K562 (cell line): Measurements from ENCODE around the gene AAK1. TPM values are rescaled to one million over a fixed set of nuclear protein-coding genes. Genes with fewer than 3 reads are reported as not detected.
A peak's percentile ranks its signal among the peaks of the same experiment; 100 is the strongest.

Experiments used
- ATAC-seq: fragments of 200-7000 bp; cut with Tn5 transposase; 3 replicates; pipeline ENCODE4 v1.9.1; 2020; ENCODE audit warnings: moderate library complexity
- BruUV-seq: library from RNA; stranded (reverse); fragments of 400-500 nt; replicated peaks from 2 replicates; lab custom pipeline; 2021; lab: Mats Ljungman, UMichigan
- CTCF ChIA-PET: fragments of 300-600 bp; formaldehyde crosslinking; extraction: SDS; loops from one replicate; lab custom pipeline; 2021; ENCODE audit warnings: low intra/inter-chr PET ratio; lab: Yijun Ruan, JAX
- POLR2A ChIA-PET: fragments of 300-600, 350-650 bp; sonication (Branson Sonifier 250); formaldehyde crosslinking; extraction: SDS; loops from one replicate; lab custom pipeline; 2021; ENCODE audit warnings: antibody characterized with exemption, inconsistent platforms; lab: Yijun Ruan, JAX
- DNase-seq, 4 experiments: peaks; one replicate each; pipeline versions ENCODE4 v3.0.0 to v3.0.0-alpha.2; 2011 to 2018; ENCODE audit warnings: low spot score in 3 of 4, mixed read lengths in 3 of 4; ENCODE audit errors: extremely low read depth in 1 of 4
- FAIRE-seq: peaks from 2 replicates; lab custom pipeline; 2011; peaks lifted over from hg19 to GRCh38; lab: Jason Lieb, UNC
- H2AFZ ChIP-seq: 2 replicates; pipeline ENCODE4 v1.6.0; 2011; ENCODE audit warnings: low read depth, low read length, control low read depth, inconsistent platforms
- H3K27ac ChIP-seq: fragments of 200-600 bp; 3 replicates; pipeline ENCODE4 v1.8.0; 2011; ENCODE audit warnings: low read depth, mild to moderate bottlenecking, control low read depth, inconsistent platforms, low read length, moderate library complexity, mixed read lengths; ENCODE audit errors: extremely low read depth
- H3K27me3 ChIP-seq, 2 experiments: fragments of 300-600 bp in 1 of 2; 2 replicates in 1 of 2; 3 replicates in 1 of 2; pipeline versions ENCODE4 v1.6.0 to v1.8.0; 2011; ENCODE audit warnings: inconsistent platforms in 2 of 2, low read length in 2 of 2, mild to moderate bottlenecking in 1 of 2, mixed read lengths in 1 of 2, moderate library complexity in 1 of 2; ENCODE audit not compliant: control insufficient read depth in 2 of 2, insufficient read depth in 2 of 2
- H3K36me3 ChIP-seq: fragments of 300-600 bp; 3 replicates; pipeline ENCODE4 v1.8.0; 2011; ENCODE audit warnings: mild to moderate bottlenecking, low read length, inconsistent platforms; ENCODE audit not compliant: control insufficient read depth, insufficient read depth
- H3K4me1 ChIP-seq, 2 experiments: fragments of 200-600 bp in 1 of 2; replicated peaks in 1 of 2; 2 replicates in 1 of 2; 3 replicates in 1 of 2; pipeline versions ENCODE4 v1.5.1 to v1.8.0; 2011; ENCODE audit warnings: inconsistent platforms in 2 of 2, low read length in 2 of 2, mild to moderate bottlenecking in 1 of 2, mixed read lengths in 1 of 2, moderate library complexity in 1 of 2; ENCODE audit not compliant: control insufficient read depth in 2 of 2, insufficient read depth in 2 of 2
- H3K4me2 ChIP-seq: 2 replicates; pipeline ENCODE4 v1.6.1; 2011; ENCODE audit warnings: low read length, control low read depth, inconsistent platforms, mixed read lengths; ENCODE audit not compliant: insufficient read depth
- H3K4me3 ChIP-seq: fragments of 200-600 bp; sonication (generic), shearing (Covaris generic); 2 replicates; pipeline ENCODE4 v1.5.1; 2016; ENCODE audit warnings: control low read depth, inconsistent platforms
- H3K79me2 ChIP-seq: fragments of 200-600 bp; 3 replicates; pipeline ENCODE4 v1.8.0; 2011; ENCODE audit warnings: low read length, inconsistent platforms; ENCODE audit not compliant: control insufficient read depth, insufficient read depth
- H3K9ac ChIP-seq, 2 experiments: 2 replicates each; pipeline versions ENCODE4 v1.6.0 to v1.6.1; 2011; ENCODE audit warnings: low read depth in 2 of 2, low read length in 2 of 2, control low read depth in 1 of 2, inconsistent platforms in 1 of 2, mild to moderate bottlenecking in 1 of 2, mixed read lengths in 1 of 2; ENCODE audit not compliant: insufficient read depth in 1 of 2
- H3K9me1 ChIP-seq: one replicate; pipeline ENCODE4 v1.6.0; 2011; ENCODE audit warnings: inconsistent platforms, mild to moderate bottlenecking, low read length, moderate library complexity; ENCODE audit not compliant: control insufficient read depth, insufficient read depth
- H3K9me3 ChIP-seq: replicated peaks from 2 replicates; pipeline ENCODE4 v1.5.1; 2011; ENCODE audit warnings: low read depth, low read length, inconsistent platforms; ENCODE audit not compliant: control insufficient read depth, insufficient read depth
- H4K20me1 ChIP-seq: replicated peaks from 2 replicates; pipeline ENCODE4 v1.6.1; 2011; ENCODE audit warnings: low read length, inconsistent platforms, mixed read lengths; ENCODE audit not compliant: control insufficient read depth, insufficient read depth
- GATAD2A ChIP-seq: fragments of 450-650 bp; IDR thresholded peaks from 2 replicates; pipeline ENCODE4 v1.6.1; 2017
- NBN ChIP-seq: fragments of 450-650 bp; IDR thresholded peaks from 2 replicates; pipeline ENCODE4 v1.6.1; 2016; ENCODE audit warnings: low read depth, mild to moderate bottlenecking
- SMARCA5 ChIP-seq: fragments of 450-650 bp; IDR thresholded peaks from 2 replicates; pipeline ENCODE4 v1.6.1; 2016
- ZNF121 ChIP-seq: sonication (generic); formaldehyde crosslinking; conservative IDR thresholded peaks from 2 replicates; pipeline ENCODE4 v1.8.0; 2022; ENCODE audit warnings: missing genetic modification reagents
- ZNF75A ChIP-seq: fragments of 450-650 bp; formaldehyde crosslinking; IDR thresholded peaks from 2 replicates; pipeline ENCODE4 v1.4.0; 2020; ENCODE audit warnings: mild to moderate bottlenecking
- WGBS: fragments of 100-300 bp; shearing (Covaris generic); methylation state at CpG from one replicate; pipeline ENCODE4 v1.1.6; 2016; ENCODE audit warnings: low coverage, mixed read lengths; ENCODE audit not compliant: insufficient coverage; ENCODE audit errors: missing lambda C conversion rate; 5-methylcytosine and 5-hydroxymethylcytosine counted together
- in situ Hi-C: fragments of 300-500 bp; cut with MboI; formaldehyde crosslinking; loops from 4 replicates; pipeline ENCODE4 v1.15.0; 2018; ENCODE audit warnings: inconsistent platforms, mixed read lengths
- intact Hi-C: fragments of 100-400 bp; cut with micrococcal nuclease; formaldehyde crosslinking; loops from 2 replicates; pipeline ENCODE4 v1.14.2; 2022
- polyA plus RNA-seq, 8 experiments: library from polyadenylated mRNA; depleted of rRNA in 4 of 8; stranded (reverse) in 5 of 8; unstranded in 3 of 8; fragments of >200 nt; fragmentation: Nextera tagmentation in 2 of 8; fragmentation: Illumina TruSeq in 1 of 8; extraction: Ambion mirVana in 2 of 8; extraction: Trizol in 1 of 8; gene quantifications; 2 replicates each; pipeline versions ENCODE4 v1.2.1 to v1.2.3, GENCODE V29; 2011 to 2014; ENCODE audit warnings: inconsistent platforms in 1 of 8, missing spikeins in 1 of 8
- total RNA-seq, 7 experiments: library from RNA; depleted of rRNA in 6 of 7; stranded (reverse); fragments of >200 nt in 6 of 7; fragmentation: Illumina TruSeq in 2 of 7; extraction: Trizol in 2 of 7; gene quantifications; 2 replicates each; pipeline versions ENCODE4 v1.2.1 to v1.2.3, GENCODE V29; 2011 to 2021; ENCODE audit warnings: low replicate concordance in 1 of 7
- TF ChIP-seq, protein P1 (sequence below): fragments of 250-450 bp; sonication (Bioruptor Pico); IDR thresholded peaks from 2 replicates; pipeline ENCODE4 v1.4.0; 2020
- TF ChIP-seq, protein P2 (sequence below), 2 experiments: fragments of 450-650 bp in 1 of 2; sonication (generic) in 1 of 2; formaldehyde crosslinking in 1 of 2; IDR thresholded peaks in 1 of 2; conservative IDR thresholded peaks in 1 of 2; 2 replicates each; pipeline versions ENCODE4 v1.6.1 to v1.8.1; 2016 to 2023; ENCODE audit warnings: mild to moderate bottlenecking in 2 of 2, moderate library complexity in 2 of 2, inconsistent platforms in 1 of 2, missing genetic modification reagents in 1 of 2

The AAK1 gene
- total and polyA plus RNA-seq, 9 of the 15 experiments (the other 6 are each of a cell fraction or from before 2014, with no cell fraction given): 0.89 to 17.1 (median 6.0) TPM

- Histone ChIP-seq H3K4me2 (no peak overlapping the region), H3K9me1 (no peaks in the 10 kb centered on the region), H3K4me3 (no peak overlapping the region), H3K9me3 (no peaks in the 10 kb centered on the region), H2AFZ (no peak overlapping the region), H3K36me3 (peaks cover 18% of the 10 kb centered on the region), H3K79me2 (peaks cover 3% of the 10 kb centered on the region; the same call in 2 of the 3 replicates), H3K9ac (no peak overlapping the region), H3K27me3 (no peaks in the 10 kb centered on the region), H4K20me1 (no peaks in the 10 kb centered on the region), H3K27ac (no peak overlapping the region), H3K4me1 (peaks cover 0 to 1% of the 10 kb centered on the region in 2 experiments; a peak in 2 of 5 replicates)
- FAIRE-seq: no peak
- CTCF ChIA-PET: no interaction called here
- ATAC-seq: no peak
- intact Hi-C loops: no loop called here
- DNase-seq: no peak
- BruUV-seq: no TSS peak
- POLR2A ChIA-PET: interaction anchor here (0.6 to 0.9 kb wide), 3 partner anchors 8 to 345 kb away, joined by 3 to 5 read pairs (median 4); no protein-coding TSS in a partner anchor
- in situ Hi-C loops: no loop called here
- WGBS: 95% methylated on average over 6 of the region's 6 CpGs
- TF ChIP-seq GATAD2A (no peak), NBN (no peak), SMARCA5 (no peak), ZNF75A (CRISPR knock-in tag) (no peak), ZNF121 (CRISPR knock-in tag) (peak; percentile 25; the same call in 1 of the 2 replicates)
- TF ChIP-seq, protein P1, sequence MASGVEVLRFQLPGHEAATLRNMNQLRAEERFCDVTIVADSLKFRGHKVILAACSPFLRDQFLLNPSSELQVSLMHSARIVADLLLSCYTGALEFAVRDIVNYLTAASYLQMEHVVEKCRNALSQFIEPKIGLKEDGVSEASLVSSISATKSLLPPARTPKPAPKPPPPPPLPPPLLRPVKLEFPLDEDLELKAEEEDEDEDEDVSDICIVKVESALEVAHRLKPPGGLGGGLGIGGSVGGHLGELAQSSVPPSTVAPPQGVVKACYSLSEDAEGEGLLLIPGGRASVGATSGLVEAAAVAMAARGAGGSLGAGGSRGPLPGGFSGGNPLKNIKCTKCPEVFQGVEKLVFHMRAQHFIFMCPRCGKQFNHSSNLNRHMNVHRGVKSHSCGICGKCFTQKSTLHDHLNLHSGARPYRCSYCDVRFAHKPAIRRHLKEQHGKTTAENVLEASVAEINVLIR: no peak
- TF ChIP-seq, protein P2, sequence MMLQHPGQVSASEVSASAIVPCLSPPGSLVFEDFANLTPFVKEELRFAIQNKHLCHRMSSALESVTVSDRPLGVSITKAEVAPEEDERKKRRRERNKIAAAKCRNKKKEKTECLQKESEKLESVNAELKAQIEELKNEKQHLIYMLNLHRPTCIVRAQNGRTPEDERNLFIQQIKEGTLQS (IDR thresholded peaks at IDR 0.05): peak; percentile 55
- TF ChIP-seq, protein P2 (CRISPR knock-in tag; conservative IDR thresholded peaks at IDR 0.05): no peak
Observed at GRCh38 chr2:69429491-69430183, 213.9 kb downstream of the AAK1 start.
